Activated CD4-positive, alpha-beta T cell treated with anti-CD3 and anti-CD28 coated beads for 48 hours (primary cell): ENCODE results near the gene NFKBIZ.

ENCODE experiments used
- DNase-seq: peaks from one replicate; pipeline ENCODE4 v3.0.0-alpha.2; 2020

Gene NFKBIZ, protein sequence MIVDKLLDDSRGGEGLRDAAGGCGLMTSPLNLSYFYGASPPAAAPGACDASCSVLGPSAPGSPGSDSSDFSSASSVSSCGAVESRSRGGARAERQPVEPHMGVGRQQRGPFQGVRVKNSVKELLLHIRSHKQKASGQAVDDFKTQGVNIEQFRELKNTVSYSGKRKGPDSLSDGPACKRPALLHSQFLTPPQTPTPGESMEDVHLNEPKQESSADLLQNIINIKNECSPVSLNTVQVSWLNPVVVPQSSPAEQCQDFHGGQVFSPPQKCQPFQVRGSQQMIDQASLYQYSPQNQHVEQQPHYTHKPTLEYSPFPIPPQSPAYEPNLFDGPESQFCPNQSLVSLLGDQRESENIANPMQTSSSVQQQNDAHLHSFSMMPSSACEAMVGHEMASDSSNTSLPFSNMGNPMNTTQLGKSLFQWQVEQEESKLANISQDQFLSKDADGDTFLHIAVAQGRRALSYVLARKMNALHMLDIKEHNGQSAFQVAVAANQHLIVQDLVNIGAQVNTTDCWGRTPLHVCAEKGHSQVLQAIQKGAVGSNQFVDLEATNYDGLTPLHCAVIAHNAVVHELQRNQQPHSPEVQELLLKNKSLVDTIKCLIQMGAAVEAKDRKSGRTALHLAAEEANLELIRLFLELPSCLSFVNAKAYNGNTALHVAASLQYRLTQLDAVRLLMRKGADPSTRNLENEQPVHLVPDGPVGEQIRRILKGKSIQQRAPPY

DNA sequence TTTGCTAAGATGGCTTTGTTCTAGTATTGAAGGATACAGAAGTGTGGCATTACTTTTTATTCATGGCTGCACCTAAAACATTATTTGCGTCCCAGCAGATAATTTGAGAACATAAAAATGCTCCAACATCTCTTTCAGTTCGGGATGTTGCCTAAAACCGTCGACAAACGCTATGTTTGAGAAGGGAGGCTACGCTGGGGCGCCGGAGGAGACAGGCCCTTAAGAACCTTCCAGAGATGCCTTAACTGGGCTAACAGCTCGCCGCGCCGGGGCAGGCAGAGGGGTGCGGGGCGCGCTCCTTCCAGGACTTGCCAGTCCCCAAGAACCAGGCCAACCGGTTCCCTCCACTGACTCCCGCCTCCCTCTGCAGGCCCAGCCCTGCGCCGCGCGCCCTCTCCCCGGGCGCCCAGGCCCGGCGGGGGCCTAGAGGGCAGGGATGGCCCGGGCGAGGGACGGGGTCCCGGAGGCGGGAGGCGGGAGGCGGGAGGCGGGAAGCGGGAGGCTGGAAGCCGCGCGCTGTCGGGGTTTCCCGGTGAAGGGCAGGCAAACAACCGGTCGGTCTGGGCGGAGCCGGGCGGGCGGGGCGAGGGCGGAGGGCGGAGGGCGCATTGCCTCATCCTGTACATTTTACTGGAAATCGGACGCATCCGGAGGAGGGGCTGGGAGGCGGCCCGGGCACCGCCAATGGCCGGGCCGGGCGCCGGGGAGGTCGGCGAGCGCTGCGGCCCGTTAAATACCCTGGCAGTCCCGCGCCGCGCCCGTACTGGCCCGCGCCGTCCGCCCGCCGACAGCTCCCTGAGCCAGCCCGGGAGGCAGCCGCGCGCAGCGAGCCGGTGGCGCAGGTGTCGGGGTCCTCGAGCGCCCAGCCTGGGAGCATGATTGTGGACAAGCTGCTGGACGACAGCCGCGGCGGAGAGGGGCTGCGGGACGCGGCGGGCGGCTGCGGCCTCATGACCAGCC is at the start of gene NFKBIZ:
Gene NFKBIZ (plus strand): TSS at position 761 of the 960 bp plus-strand sequence. CDS start 115 bp downstream, at position 876.
- peak; percentile 94 for DNase-seq

DNA sequence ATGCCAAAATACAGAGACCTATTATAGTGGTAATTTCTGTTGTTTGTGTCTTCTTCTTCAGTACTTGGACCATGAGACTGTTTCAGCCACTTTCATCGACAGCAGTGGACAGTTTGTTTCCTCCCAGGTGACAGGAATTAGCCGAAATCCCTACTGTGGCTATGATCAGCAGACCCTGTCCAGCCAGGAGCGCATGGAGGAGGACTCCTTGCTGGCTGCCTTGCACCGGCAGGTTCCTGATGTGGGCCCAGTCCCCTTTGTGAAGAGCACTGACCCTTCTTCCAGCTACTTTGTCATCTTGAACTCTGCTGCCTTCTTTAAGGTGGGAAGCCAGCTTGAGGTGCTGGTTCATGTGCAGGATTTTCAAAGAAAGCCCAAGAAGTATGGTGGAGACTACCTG is 48.1 kb upstream of the NFKBIZ start:
- no peak for DNase-seq

DNA sequence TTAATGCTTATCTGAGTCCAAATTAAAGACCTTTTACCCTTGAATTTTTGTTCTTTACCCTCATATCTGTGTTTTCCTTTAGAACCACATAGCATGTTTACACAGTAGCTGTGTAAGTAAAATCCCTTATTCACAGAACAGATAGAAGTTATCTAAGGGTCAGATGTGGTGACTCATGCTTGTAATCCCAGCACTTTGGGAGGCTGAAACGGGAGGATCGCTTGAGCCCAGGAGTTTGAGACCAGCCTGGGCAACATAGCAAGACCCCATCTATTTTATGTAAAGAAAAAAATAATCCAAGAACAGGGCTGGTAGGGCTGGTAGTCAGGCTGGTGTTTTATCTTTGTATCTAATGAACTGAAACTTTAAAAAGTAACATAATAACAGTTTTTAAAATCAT is 47.1 kb upstream of the NFKBIZ start:
- no peak for DNase-seq

DNA sequence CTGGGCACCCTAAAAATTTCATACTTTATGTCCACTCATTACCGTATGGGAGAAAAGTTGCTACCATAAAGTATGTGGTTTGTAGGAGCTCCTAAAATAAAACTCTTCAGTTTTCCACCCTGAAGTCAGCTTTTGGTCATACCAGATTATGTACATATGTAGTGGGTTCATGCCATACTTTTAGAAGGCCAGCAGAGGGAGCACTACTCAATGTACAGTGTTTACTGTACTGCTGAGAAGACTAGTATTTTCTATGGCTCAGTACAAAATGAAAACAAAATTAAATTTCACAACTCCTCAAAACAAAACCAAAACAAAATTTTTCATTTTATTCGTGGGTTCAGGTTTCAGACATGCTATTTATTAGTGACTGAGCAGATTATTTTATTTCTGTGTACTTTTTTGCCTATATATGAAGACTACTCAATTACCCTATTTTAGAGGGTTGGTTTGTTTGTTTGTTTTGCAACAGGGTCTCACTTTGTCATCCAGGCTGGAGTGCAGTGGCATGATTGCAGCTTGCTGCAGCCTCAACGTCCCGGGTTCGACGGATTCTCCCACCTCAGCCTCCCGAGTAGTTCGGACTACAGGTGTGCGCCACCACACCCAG is 46.0 kb upstream of the NFKBIZ start:
- peak; percentile 56 for DNase-seq

DNA sequence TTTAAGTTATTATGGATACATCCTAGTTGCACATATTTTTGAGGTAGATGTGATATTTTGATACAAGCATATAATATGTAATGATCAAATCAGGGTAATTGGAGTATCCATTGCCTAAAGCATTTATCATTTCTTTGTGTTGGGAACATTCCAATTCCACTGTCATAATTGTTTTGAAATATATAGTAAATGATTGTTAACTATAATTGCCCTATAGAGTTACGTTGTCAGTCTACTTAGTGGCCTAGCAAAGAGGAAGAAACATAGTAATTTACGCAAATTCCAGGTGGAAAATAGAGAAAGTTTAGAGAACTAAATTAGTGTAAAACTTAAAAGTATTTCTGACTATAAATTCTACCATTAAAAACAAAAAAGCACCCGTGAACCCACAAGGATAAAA is 45.4 kb upstream of the NFKBIZ start:
- DNase-seq: no peak

DNA sequence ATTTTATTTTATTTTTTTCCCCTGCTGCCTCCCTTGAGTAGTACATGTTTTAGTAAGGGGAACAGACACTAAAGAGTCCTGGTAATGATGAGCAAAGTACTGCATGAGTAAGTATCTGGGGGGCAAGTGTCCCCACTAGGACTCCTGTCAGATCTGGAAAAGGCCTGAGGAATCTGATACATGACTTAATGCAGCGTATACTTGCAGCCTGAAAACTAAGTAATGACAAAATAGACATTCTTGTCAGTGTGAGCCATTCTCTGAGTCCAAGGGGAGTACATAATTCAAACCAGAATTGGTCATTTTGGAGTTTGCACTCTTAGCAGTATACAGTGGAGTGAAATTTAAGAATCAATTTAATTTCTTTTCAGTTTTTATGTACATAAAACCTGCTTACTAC is 42.8 kb upstream of the NFKBIZ start:
- DNase-seq: no peak

DNA sequence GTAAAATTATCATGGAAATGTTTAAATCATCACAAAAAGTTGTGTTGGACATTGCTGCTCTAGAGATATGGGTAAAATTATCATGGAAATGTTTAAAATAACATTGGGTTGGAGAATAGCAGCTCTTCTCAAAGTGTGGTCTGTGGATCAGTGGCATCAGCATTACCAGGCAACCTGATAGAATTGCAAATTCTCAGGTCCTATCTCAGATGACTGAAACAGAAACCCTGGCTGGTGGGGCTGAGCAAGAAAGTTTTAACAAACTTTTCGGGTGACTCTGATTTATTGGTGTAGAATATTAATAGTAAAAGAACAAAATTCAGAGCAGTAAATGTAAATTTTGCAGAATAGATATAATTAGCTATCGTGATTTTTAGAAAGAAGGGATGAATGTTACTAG is 41.4 kb upstream of the NFKBIZ start:
- no peak for DNase-seq

DNA sequence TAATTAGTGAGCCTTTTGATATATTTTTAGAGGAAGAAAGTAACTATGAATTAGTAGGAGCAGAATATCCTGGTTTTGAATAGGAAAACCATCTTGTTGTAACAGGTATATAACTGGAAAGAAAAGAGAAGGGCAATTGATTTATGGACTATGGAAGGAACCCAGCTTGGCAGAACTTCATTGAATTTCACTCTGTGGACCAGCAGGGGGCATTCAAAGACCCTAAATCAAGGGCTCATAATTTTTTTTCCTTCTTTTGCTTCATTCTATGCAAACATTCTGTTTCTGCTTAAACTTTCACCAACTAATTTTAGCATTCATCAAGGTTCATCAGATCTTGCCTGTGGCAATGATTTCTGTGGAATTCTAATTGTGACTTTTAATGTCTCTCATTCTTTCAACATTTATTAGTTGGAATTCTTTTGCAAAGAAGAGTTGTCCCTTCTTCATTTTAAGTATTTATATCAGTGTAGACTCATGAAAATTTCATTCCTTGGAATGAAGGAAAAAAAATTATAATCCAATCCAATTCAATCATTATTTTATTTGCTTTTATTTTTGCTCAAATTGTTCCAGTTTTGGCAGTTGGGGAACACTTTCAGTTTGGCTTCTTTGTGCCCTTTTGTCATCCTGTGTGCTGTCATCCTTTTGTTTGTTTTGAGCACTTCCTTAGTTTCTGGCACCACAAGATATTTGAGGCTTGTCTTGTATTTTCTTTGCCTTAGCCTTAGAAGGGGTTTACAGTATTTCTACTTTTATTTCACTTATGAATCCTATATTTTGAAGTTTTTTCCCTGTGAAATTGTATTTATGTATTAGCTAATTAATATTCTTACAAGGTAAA is 39.9 kb upstream of the NFKBIZ start:
- DNase-seq: peak; percentile 27

DNA sequence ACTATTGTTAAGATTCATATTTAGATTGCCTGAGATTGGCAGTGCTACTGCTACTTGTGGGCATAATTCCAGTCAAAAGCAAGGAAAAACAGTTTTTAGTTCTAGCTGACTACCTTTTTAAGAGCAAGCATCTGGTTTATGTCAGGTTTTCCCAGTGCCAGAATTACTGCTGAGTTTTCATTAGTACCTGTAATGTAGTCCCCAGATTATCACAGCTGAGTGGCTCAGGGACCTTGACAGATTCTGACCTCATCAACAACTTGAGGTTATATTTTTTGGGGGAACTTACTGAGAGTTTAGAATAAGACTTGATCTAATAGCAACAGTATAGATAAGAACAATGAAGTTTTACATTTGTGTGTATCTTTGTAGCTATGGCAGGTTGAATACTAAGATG is 39.3 kb upstream of the NFKBIZ start:
- no peak for DNase-seq

DNA sequence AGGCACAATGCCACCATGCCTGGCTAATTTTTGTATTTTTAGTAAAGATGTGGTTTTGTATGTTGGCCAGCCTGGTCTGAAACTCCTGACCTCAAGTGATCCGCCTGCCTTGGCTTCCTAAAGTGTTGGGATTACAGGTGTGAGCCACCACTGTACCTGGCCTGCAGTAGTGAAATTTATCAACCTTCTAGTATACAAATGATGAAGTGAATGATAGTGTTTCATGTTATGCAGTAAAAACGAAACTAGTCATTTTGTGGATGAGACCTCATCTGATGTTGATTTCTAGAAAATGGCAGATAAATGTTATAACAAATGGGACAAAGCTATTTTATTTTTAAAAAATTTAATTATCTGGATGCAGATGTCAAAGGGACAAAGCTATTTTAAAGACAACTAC is 37.4 kb upstream of the NFKBIZ start:
- DNase-seq: no peak

DNA sequence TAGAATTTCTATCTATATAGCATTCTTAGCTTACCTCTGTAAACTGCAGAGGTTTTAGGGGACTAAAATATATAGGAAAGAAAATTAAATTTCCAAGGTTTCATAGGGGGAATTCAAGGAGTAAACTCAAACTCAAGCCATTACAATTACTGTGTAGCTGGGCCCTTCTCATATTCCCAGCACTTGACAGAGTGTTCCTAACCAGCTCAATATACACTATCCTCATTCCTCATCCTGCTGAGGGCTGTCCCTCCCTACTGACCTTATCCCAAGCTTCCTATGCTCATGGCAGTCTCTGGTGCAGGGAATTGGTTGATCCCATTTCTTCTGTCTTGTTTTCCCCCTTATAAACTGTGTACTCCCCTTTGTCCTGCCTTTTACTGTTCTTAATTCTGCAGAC is 36.4 kb upstream of the NFKBIZ start:
- DNase-seq: no peak

DNA sequence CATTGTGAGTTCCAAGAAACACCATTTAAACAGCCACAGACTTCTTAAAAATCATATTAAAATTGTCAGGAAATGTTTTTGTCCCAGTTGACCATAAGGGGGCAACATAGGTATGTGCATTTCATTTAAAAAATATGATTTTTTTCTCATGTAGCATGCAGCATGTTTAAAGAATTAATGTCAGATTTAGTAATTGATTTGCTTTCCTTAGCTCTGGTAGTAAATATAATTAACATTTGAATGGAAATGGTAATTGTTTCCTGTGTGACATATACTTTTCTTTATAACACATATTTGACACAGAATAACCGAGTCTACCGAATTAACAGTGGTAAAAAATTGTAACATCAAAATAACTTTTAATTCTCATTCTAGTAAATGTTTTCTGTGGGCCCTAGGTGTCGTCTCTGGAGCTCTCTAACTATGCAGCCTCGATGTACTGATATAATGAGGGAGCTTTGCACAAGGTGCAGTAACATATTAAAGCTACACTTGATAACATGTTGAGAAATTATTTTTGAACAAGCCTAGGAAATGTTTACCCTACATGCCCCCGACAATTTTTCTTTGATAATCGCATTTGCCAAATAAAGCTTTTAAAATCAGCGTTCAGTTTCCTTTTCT is 35.4 kb upstream of the NFKBIZ start:
- no peak for DNase-seq

DNA sequence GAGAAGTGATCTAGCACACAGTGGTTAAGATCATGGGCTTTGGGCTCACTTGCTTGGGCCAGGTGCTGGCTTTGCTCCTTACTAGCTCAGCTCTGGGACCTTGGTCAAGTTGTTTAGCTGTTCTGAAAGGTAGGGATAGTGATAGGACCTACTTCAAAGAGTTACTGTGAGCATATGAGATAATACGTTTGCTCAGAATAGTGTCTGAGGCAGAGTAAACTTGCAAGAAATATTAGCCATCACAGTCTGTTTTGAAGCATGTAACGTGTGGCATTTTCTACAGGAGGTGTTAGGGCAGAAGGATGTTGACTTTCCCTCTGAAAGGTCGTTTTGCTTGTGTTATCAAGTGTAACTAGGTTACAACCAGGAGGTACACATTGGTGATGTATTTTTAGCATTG is 34.5 kb upstream of the NFKBIZ start:
- DNase-seq: no peak

DNA sequence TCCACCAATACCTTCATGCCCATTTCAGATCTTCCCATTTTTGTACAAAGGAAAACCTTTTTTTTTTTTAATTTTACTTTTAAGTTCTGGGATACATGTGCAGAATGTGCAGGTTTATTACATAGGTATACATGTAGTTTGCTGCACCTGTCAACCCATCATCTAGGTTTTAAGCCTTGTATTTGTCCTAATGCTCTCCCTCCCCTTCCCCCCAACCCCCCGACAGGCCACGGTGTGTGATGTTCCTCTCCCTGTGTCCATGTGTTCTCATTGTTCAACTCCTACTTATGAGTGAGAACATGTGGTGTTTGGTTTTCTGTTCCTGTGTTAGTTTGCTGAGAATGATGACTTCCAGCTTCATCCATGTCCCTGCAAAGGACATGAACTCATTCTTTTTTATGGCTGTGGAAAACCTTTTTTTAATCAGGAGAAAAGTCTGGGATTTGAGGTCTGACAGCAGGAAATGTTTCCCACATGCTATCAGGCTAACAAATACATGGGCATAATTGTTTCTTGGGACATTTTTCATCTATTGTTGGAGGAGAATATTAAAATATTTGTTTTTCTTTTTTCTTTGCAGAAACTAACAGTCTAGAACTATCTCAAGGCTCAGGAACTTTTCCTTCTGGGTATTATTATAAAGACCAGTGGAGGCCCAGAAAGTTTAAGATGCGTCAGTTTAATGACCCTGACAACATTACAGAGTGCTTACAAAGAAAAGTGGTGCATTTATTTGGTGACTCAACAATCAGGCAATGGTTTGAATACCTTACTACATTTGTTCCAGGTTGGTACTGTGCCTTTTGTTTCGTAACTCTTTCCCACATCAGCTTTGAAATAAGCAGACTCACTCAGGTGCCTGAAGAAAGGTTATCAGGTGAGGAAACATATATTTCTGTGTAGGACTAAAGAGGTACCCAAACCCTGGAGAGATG is 32.8 kb upstream of the NFKBIZ start:
- DNase-seq: no peak

DNA sequence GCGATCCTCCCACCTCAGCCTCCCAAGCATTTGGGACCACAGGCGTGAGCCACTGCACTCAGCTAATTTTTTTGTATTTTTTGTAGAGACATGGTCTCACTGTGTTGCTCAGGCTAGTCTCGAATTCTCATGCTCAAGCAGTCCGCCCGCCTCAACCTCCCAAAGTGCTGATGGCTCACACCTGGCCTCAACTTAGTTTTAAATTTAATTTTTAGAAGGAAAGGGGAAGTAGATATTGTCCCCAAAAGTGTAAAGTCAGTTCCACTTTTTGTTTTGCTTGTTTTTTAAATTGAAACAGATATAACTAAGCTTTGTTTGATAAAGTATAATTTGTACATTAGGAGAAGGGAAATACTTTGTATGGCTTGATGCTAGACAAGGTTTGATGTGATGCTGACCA is 31.3 kb upstream of the NFKBIZ start:
- DNase-seq: no peak

DNA sequence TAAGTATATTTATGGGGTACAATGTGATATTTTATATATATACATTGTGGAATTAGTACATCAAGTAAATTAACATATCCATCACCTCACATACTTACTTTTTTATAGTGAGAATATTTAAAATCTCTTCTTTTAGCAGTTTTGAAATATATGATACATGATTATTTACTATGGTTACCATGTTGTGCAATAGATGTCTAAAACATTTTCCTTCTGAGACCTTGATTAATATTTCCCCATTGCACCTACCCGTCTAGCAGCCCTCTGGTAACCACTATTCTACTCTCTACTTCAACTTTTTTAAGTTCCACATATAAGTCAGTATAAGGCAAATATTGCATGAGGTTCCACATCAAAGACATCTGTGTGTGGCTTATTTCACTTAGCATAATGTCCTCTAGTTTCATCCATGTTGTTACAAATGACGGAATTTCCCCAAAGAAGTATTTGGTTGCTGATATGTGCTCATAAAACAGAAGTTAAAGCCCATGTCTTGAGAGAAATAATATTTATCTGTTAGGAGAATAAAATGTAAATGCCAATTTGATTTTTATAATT is 29.6 kb upstream of the NFKBIZ start:
- no peak for DNase-seq

DNA sequence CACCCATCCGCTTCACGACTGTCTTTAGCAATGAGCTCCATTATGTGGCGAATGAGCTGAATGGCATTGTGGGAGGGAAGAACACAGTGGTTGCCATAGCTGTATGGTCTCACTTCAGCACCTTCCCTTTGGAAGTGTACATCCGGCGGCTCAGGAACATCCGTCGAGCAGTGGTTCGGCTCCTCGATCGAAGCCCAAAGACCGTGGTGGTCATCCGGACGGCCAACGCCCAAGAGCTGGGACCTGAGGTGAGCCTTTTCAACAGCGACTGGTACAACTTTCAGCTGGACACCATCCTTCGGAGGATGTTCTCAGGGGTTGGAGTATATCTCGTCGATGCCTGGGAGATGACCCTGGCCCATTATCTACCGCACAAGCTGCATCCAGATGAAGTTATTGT is 27.8 kb upstream of the NFKBIZ start:
- no peak for DNase-seq

DNA sequence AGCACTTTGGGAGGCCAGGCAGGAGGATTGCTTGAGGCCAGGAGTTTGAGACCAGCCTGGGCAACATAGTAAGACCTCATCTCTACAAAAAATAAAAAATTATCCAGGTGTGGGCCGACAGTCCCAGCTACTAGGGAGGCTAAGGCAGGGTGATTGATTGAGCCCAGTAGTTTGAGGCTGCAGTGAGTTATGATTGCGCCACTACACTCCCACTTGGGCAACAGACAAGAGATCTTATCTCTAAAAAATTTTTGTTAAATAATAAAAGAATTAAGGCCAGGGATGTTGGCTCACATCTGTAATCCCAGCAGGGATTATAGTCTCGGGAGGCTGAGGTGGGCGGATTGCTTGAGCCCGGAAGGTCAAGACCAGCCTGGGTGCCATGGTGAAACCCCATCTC is 25.8 kb upstream of the NFKBIZ start:
- no peak for DNase-seq

DNA sequence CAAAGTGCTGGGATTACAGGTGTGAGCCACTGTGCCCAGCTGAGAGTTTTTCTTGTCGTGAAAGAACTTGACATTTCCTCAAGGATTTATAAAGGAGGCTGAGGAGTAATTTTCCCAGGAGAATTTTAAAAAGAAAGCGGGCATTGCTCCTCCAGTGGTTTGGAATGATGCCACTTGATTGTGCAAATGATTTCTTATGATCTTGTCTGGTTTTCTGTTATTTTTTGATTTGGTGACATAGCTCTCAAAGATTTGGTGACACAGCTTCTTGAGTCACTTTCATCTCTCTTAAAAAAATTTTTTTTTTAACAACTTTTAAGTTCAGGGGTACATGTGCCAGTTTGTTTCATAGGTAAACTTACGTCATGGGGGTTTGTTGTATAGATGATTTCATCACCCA is 24.6 kb upstream of the NFKBIZ start:
- no peak for DNase-seq

DNA sequence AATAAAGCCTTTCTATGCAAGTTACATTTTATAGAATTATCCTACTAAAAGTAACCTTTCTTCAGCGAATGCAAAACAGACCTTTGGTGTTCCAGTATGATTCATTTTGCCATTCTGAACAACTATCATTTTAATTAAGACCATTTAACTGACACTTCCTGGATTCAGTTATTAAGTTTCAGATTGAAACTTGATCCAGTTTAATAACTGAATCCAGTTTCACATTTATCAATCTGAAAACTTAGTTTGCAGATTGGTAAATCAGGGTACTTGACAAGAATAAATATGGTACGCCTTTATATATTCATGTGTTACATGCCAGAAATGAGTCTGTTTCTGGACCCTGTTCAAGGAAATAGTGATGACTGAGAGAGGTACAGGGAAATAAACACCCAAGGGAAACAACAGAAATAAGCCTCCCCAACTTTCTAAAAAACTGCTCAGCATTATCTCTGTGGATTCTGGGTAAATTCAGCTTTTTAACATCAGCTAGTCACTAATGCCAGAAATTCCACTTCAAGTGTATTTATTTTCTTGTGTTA is 23.3 kb upstream of the NFKBIZ start:
- DNase-seq: no peak
